Calu3 (cell line): Measurements from ENCODE around the gene ST8SIA4. TPM values are rescaled to one million over a fixed set of nuclear protein-coding genes. Genes with fewer than 3 reads are reported as not detected.

Source experiments
- BruUV-seq: library from RNA; stranded (reverse); fragments of 400-500 nt; replicated peaks from 2 replicates; lab custom pipeline; 2021; lab: Mats Ljungman, UMichigan
- CTCF ChIA-PET: fragments of 300-600 bp; sonication (Branson Sonifier 250); formaldehyde crosslinking; loops from one replicate; lab custom pipeline; 2022; ENCODE audit warnings: antibody characterized with exemption; lab: Charles Lee
- DNase-seq: peaks from one replicate; pipeline ENCODE4 v3.0.0; 2022
- H3K27ac Mint-ChIP-seq: one replicate; pipeline ENCODE4 v1.8.0; 2022; ENCODE audit warnings: mixed read lengths; ENCODE audit not compliant: unreplicated experiment
- H3K27me3 Mint-ChIP-seq: one replicate; pipeline ENCODE4 v1.8.0; 2022; ENCODE audit warnings: mixed read lengths; ENCODE audit not compliant: unreplicated experiment
- H3K36me3 Mint-ChIP-seq: one replicate; pipeline ENCODE4 v1.8.0; 2022; ENCODE audit warnings: mild to moderate bottlenecking, moderate library complexity, mixed read lengths; ENCODE audit not compliant: insufficient read depth, unreplicated experiment
- H3K4me1 Mint-ChIP-seq: one replicate; pipeline ENCODE4 v1.8.0; 2022; ENCODE audit warnings: mild to moderate bottlenecking, low read depth, mixed read lengths; ENCODE audit not compliant: unreplicated experiment
- H3K4me3 Mint-ChIP-seq: one replicate; pipeline ENCODE4 v1.8.0; 2022; ENCODE audit warnings: mild to moderate bottlenecking, low read depth, moderate library complexity, mixed read lengths; ENCODE audit not compliant: unreplicated experiment
- H3K9me3 Mint-ChIP-seq: one replicate; pipeline ENCODE4 v1.8.0; 2022; ENCODE audit warnings: low read depth, mixed read lengths; ENCODE audit not compliant: unreplicated experiment
- intact Hi-C: fragments of 100-400 bp; cut with micrococcal nuclease; formaldehyde crosslinking; loops from one replicate; pipeline ENCODE4 v1.10.0; 2022; ENCODE audit not compliant: unreplicated experiment
- total RNA-seq: library from RNA; stranded (reverse); gene quantifications from 2 replicates; pipeline ENCODE4 v1.2.3, GENCODE V29; 2022
- TF ChIP-seq, protein P1 (sequence below): fragments of 200-600 bp; IDR thresholded peaks from one replicate; pipeline ENCODE4 v1.8.0; 2022; ENCODE audit warnings: antibody characterized with exemption; ENCODE audit not compliant: unreplicated experiment

The ST8SIA4 gene
- total RNA-seq, 1 experiment from 2014 or later: not detected

DNA sequence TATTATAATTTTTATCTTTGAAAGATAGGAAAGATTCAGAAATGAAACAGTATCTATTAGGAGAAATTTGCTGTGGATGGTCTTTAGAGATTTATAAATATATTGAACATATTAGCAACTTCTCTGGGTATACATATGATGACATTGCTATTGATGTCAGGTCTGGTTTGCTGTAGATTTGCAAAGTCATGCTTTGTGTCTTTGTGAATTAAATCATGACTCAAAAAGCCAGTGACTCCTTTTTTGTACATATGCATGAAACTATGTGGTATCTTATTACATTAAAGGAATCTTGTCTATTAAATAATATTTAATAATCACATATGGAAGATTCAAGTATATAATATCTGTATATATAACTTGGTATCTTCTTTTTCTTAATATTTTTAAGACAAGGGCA, 141.9 kb downstream of the ST8SIA4 start:
- BruUV-seq: no TSS peak
- intact Hi-C loops: no loop called here
- Mint-ChIP-seq H3K4me3 (no peak overlapping the region), H3K27me3 (no peaks in the 10 kb centered on the region), H3K36me3 (no peaks in the 10 kb centered on the region), H3K27ac (no peak overlapping the region), H3K4me1 (peaks cover 21% of the 10 kb centered on the region), H3K9me3 (no peaks in the 10 kb centered on the region)
- TF ChIP-seq, protein P1, sequence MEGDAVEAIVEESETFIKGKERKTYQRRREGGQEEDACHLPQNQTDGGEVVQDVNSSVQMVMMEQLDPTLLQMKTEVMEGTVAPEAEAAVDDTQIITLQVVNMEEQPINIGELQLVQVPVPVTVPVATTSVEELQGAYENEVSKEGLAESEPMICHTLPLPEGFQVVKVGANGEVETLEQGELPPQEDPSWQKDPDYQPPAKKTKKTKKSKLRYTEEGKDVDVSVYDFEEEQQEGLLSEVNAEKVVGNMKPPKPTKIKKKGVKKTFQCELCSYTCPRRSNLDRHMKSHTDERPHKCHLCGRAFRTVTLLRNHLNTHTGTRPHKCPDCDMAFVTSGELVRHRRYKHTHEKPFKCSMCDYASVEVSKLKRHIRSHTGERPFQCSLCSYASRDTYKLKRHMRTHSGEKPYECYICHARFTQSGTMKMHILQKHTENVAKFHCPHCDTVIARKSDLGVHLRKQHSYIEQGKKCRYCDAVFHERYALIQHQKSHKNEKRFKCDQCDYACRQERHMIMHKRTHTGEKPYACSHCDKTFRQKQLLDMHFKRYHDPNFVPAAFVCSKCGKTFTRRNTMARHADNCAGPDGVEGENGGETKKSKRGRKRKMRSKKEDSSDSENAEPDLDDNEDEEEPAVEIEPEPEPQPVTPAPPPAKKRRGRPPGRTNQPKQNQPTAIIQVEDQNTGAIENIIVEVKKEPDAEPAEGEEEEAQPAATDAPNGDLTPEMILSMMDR: no peak
- DNase-seq: no peak
- CTCF ChIA-PET: no interaction called here

DNA sequence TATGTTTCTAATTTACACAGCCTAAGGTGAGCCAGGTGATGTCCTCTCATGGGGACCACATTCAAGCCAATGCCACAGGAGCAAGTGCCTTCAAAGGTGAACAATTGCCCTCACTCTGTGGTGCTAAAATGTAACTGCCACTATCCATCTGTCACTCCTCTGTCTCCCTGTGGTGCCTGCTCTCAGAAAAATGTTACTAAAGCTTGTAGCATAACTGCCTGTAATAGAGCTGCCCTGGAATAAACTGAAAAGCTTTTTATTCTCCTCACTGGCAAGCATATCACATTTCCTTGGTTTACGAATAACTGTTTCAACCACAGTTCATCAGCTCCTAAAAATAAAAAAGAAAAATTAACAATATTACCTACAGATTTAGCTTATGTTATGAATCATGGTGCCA, 142.4 kb downstream of the ST8SIA4 start:
- no peaks in the 10 kb centered on the region for H3K9me3 Mint-ChIP-seq
- intact Hi-C loops: no loop called here
- H3K27me3 Mint-ChIP-seq: no peaks in the 10 kb centered on the region
- CTCF ChIA-PET: no interaction called here
- H3K4me3 Mint-ChIP-seq: no peak overlapping the region
- no peak overlapping the region for H3K27ac Mint-ChIP-seq
- no TSS peak for BruUV-seq
- DNase-seq: no peak
- H3K36me3 Mint-ChIP-seq: no peaks in the 10 kb centered on the region
- TF ChIP-seq, protein P1: no peak
- peaks cover 21% of the 10 kb centered on the region for H3K4me1 Mint-ChIP-seq

DNA sequence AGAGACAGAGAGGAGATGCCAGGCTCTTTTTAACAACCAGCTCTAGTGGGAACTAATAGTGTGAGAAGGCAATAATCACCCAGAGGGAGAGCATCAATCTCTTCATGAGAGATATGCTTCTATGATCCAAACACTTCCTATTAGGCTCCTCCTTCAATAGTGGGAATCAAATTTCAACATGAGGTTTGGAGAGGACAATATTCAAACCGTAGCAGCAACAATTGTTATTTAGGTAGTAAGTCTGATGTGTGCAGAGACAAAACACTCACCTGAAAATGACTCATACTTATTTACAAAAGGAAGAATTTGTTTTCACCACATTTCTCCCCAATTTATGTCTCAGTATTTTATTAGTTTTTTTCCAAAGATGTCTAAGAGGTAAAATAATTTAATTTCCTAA, 144.3 kb downstream of the ST8SIA4 start:
- no peaks in the 10 kb centered on the region for H3K27me3 Mint-ChIP-seq
- TF ChIP-seq, protein P1: no peak
- intact Hi-C loops: no loop called here
- no peaks in the 10 kb centered on the region for H3K9me3 Mint-ChIP-seq
- no TSS peak for BruUV-seq
- peaks cover 21% of the 10 kb centered on the region for H3K4me1 Mint-ChIP-seq
- CTCF ChIA-PET: no interaction called here
- no peak for DNase-seq
- H3K27ac Mint-ChIP-seq: no peak overlapping the region
- no peaks in the 10 kb centered on the region for H3K36me3 Mint-ChIP-seq
- no peak overlapping the region for H3K4me3 Mint-ChIP-seq

DNA sequence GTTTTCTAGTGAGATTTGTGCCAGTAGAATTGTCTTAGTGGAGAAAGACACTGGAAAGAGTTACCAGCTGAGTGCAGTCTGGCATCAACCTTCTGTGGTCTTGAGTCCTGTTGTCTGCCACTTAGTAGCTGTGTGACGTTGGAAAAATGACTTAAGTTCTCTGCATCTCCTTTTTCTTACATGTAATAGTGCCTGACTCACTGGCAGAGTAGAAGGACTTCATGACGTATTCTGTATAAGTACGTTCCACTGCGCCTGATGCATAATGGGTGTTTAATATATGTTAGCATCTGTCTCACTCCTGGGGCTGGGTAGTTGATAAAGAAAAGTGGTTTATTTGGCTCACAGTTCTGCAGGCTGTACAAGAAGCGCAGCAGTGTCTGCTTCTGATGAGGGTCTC, 144.8 kb downstream of the ST8SIA4 start:
- CTCF ChIA-PET: no interaction called here
- intact Hi-C loops: no loop called here
- TF ChIP-seq, protein P1: no peak
- DNase-seq: no peak
- no TSS peak for BruUV-seq
- no peak overlapping the region for H3K27ac Mint-ChIP-seq
- no peaks in the 10 kb centered on the region for H3K36me3 Mint-ChIP-seq
- no peaks in the 10 kb centered on the region for H3K27me3 Mint-ChIP-seq
- no peaks in the 10 kb centered on the region for H3K9me3 Mint-ChIP-seq
- H3K4me1 Mint-ChIP-seq: peaks cover 21% of the 10 kb centered on the region
- no peak overlapping the region for H3K4me3 Mint-ChIP-seq

DNA sequence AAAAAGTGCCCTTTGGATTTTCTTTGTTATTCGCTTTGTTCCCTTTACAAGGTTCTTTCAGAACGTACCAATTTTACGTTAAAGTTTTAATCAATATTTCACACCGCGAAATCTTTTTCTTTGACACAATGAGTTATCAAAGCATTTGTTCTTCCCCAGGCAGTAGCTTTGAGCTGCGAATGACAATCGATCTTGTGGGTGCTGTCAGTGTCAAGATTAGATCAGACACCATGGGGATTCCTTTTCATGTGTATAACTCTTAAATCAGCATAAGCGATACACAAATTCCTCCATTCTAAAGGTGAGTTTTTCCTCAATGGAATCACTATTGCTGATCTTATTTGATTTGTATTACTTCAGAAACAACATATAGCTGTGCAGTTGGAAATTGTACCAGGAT, 145.5 kb downstream of the ST8SIA4 start:
- CTCF ChIA-PET: no interaction called here
- no peak overlapping the region for H3K4me3 Mint-ChIP-seq

More for the DNA sequence above, 145.5 kb downstream of the ST8SIA4 start:
- DNase-seq: no peak
- Mint-ChIP-seq H3K27me3 (no peaks in the 10 kb centered on the region), H3K27ac (no peak overlapping the region), H3K9me3 (no peaks in the 10 kb centered on the region), H3K36me3 (no peaks in the 10 kb centered on the region), H3K4me1 (peaks cover 21% of the 10 kb centered on the region)
- TF ChIP-seq, protein P1: no peak
- intact Hi-C loops: no loop called here
- no TSS peak for BruUV-seq
